GM21367 (cell line): ENCODE measurements around the gene CCDC88C.
"Not testable (repeated sequence)": the region's sequence is repeated elsewhere in the genome, so short reads cannot be mapped to it uniquely, and the experiment has no call there.

Experiments
- ATAC-seq: cut with Tn5 transposase; IDR thresholded peaks from one replicate; pipeline ENCODE4 v1.9.1; 2021; ENCODE audit not compliant: unreplicated experiment

CCDC88C gene

GRCh38 chr14:91417120-91417982, at the start of gene CCDC88C:
CCDC88C (minus strand) TSS chr14:91417820; CDS start chr14:91417690, 130 bp downstream.
- peak; percentile 42 for ATAC-seq

DNA sequence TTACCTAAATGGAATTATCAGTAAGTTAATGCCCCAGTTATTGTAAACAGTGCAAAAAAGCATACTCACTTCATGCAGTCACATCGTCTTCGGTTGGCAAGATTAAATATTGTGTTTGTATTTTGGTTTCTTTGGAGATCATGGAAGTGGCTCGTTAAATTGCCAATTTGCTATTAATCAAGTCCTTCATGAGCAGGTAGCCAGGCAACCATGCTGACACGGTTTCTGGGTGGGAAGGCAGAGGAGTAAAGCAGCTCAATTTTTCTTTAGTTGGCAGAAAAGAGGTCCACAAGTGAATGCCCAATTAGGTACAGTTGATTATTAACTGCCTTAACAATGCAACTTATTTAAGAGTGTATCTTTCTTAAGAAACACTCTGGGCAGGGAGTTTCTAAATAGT, 48.6 kb upstream of the CCDC88C start:
- no peak for ATAC-seq

- no peak for ATAC-seq
These were observed 47.1 kb upstream of the CCDC88C start for GRCh38 chr14:91464615-91465205.

GRCh38 chr14:91458612-91459011, 41.0 kb upstream of the CCDC88C start:
- no peak for ATAC-seq

DNA sequence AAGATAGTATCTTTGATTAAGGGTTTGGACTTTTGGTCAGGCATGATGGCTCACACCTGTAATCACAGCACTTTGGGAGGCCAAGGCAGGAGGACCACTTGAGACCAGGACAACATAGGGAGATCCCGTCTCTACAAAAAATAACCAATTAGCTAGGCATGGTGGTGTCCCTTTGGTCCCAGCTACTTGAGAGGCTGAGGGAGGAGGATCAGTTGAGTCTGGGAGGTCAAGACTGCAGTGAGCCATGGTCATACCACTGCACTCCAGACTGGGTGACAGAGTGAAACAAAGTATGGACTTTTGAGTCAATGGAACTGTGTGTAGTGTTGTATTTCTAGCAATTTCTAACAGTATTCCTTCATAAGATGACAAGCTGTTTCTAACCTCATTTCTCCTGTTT, 38.7 kb upstream of the CCDC88C start:
- ATAC-seq, result no peak

GRCh38 chr14:91454580-91454979, 37.0 kb upstream of the CCDC88C start:
- ATAC-seq, result no peak

GRCh38 chr14:91454155-91454554, 36.5 kb upstream of the CCDC88C start:
- ATAC-seq, result no peak

DNA sequence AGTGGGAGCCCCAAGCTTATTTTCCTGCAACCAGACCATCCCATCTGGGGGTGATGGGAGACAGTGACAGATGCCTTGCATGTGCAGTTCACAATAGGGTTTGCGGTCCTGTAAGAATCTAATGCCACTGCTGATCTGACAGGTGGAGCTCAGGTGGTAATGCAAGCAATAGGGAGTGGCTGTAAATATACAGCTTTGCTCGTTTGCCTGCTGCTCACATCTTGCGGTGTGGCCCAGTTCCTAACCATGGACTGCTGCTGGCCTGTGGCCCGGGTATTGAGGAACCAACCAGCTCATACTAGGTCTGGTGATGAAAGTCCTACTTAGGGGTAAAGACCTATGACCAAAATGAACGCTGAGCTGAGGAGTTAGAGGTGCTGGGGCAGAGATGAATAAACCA, 36.1 kb upstream of the CCDC88C start:
- no peak for ATAC-seq

DNA sequence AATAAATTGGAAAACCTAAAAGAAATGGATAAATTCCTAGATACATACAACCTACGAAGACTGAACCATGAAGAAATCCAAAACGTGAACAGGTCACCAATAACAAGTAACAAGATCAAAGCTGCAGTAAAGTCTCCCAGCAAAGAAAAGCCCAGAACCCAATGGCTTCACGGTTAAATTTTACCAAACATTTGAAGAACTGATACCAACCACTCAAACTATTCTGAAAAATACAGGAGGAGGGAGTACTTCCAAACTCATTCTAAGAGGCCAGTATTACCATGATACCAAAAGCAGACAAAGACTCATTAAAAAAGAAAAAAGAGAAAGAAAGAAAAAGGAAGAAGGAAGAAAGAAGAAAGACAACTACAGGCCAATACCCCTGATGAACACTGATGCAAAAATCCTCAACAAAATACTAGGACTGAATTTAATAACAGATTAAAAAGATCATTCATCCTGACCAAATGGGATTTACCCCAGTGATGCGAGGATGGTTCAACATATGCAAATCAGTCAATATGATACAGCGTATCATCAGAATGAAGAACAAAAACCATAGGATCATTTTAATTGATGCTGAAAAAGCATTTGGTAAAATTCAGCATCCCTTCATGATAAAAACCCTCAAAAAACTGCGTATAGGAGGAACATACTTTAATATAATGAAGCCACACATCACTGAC, 26.9 kb upstream of the CCDC88C start:
- ATAC-seq, result no peak

- ATAC-seq, result no peak
These were observed 21.7 kb upstream of the CCDC88C start for GRCh38 chr14:91439345-91439744.

- ATAC-seq, result no peak
These were observed 21.2 kb upstream of the CCDC88C start for GRCh38 chr14:91438845-91439244.

DNA sequence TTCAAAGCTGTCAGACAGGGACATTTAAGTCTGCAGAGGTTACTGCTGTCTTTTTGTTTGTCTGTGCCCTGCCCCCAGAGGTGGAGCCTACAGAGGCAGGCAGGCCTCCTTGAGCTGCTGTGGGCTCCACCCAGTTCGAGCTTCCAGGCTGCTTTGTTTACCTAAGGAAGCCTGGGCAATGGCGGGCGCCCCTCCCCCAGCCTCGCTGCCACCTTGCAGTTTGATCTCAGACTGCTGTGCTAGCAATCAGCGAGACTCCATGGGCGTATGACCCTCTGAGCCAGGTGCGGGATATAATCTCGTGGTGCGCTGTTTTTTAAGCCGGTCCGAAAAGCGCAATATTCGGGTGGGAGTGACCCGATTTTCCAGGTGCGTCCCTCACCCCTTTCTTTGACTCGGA, 18.6 kb upstream of the CCDC88C start:
- not testable (repeated sequence) for ATAC-seq

DNA sequence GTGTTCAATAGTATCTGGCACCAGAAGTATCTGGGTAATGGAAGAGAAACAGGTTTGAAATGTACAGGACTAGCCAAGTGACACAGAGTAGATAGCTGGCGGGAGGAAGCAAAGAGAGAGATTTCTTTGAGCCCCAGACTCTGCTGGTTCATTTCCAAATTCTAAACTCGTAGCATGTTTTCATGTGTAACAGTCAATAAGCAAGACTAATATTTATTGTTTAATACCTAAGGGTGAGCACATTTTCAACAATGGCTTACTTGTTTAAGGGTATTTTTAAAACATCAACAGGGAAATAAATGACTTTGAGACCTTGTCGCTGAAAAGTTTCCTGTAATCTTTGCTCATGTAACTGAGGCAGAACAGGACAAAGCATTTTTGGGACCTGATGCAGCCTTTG, 11.8 kb upstream of the CCDC88C start:
- no peak for ATAC-seq

DNA sequence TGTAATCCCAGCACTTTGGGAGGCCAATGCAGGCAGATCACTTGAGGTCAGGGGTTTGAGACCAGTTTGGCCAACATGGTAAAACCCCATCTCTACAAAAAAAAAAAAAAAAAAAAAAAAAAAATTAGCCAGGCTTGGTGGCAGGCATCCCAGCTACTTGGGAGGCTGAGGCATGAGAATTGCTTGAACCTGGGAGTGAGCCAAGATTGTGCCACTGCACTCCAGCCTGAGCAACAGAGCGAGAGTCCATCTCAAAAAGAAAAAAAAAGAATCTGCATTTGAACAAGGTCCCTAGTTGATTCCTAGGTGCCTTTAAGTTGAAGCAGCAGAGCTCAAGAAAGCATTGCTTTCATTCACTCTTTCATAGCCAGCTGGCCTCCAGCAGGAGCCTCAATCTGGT, 11.3 kb upstream of the CCDC88C start:
- ATAC-seq, result not testable (repeated sequence)

DNA sequence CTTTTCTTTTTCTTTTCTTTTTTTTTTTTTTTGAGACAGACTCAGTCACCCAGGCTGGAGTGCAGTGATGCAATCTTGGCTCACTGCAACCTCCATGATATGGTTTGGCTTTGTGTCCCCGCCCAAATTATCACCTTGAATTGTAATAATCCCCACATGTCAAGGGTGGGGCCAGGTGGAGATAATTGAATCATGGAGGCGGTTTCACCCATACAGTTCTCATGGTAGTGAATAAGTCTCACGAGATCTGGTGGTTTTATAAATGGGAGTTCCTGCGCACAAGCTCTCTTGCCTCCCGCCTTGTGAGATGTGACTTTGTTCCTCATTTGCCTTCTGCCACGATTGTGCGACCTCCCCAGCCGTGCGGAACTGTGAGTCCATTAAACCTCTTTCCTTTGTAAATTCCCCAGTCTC, 7.9 kb upstream of the CCDC88C start:
- not testable (repeated sequence) for ATAC-seq

GRCh38 chr14:91424813-91425530, 7.4 kb upstream of the CCDC88C start:
- no peak for ATAC-seq

DNA sequence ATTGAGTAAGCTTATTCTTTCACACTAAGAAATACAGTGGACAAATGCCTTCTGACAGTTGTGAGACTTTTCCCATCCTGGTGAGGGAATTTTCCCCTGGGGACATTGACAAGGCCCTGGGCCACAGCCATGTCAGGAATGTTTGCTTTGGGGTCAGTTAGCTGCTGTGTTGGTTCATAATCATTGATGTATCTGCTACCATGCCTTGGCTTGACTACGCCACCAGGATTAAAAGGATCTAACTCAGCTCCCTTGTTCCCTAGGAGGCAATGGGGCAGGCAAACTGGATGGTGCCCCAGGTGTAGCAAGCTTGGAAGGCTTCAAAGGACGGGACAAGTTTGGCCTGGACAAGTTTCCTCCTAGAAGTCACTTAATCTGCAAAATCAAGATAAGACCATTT, 3.1 kb upstream of the CCDC88C start:
- no peak for ATAC-seq

GRCh38 chr14:91419451-91419850, 1.8 kb upstream of the CCDC88C start:
- ATAC-seq, result no peak

DNA sequence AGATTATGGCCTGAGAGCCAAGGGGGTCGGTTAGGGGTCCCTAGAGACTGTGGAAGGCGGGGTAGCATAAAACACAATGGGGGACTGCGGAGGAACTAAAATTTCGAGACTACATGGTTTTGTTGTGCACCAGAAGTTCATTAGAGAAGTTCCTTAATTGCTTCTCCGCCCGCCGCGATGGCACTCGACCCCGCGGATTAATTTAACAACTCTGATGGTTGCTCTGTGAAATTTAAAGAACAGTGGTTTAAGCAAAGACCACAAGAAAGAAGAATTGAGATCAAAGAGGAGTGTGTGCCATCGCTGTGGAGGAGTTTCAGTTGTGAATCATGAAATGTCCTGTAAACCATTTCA, 1.4 kb upstream of the CCDC88C start:
- ATAC-seq, result no peak

DNA sequence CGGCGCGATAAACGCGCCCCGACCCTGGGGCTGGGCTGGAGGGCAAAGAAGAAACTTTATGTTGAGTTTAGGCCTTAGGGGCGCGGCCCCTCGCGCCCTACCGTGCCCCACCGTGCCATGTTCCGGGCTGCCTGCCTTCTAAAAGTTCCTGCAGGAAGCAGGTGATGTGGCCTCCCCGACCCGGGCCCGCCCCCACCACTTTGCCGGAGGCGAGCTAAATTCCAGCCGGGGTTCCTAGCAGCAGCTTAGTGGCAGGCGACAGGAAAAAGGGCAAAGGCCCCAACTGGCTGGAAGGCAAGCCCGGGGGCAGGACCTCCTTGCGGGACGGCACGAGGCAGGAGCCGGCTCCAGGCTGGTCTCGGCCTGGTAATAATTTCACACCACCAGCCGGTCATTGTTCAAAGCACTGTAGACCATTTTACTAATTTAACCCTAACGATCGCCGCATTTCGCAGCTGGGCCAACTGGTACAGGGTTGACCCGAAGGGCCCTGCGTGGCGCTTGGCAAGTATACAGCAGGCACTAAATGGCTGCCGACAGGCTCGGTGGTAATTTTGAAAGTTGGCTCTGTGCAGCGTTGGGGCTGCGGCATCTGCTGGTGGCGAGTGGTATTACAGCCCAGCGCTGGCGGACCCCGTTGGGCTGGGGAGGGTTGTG, 895 bp upstream of the CCDC88C start:
- ATAC-seq, result no peak

- ATAC-seq, result peak; percentile 14
These were observed 365 bp upstream of the CCDC88C start for GRCh38 chr14:91417983-91418386.
